ENCODE data around the gene CENATAC. TPM values are rescaled to one million over a fixed set of nuclear protein-coding genes. Genes with fewer than 3 reads are reported as not detected.
"Not testable (repeated sequence)": the region's sequence is repeated elsewhere in the genome, so short reads cannot be mapped to it uniquely, and the experiment has no call there.

The CENATAC gene
- total RNA-seq, 8 experiments from 2014 or later, result 13.0 to 65.0 (median 19.8) TPM

DNA sequence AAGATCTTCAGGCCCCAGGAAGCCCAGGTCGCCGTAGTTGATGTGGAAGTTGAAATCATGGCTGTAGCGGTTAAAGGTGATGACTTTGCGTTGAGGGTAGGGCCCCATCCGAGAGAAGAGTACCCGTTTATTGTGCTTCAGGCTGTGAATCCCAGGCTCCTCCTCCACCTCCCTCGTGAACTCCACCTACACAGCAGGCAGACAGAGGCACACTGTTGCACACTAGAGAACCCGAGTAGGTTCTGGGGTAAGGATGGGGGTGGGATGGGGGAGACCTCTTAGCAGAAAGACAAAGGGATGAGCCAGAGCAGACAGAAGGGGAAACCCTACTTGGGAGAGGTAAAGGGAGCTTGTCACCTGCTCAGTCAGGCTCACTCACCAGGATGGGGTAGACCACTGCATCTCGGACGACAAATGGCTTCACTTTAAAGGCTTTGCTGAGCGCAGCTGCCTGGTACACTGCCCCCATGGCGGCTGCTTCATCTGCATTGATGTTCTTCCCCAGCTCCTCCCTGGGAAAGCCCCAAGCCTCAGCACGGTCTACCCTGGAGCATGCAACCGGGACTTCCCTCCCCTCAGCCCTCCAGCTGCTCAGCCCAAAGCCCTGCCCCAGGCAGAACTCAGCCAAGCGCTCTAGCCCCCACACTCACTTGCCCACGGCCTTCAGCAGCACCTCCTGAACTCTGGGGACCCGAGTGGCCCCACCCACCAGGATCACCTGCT, 53.7 kb downstream of the CENATAC start:
- ATAC-seq (replicated peaks in 6 of 8), result peak in 1 of 8 experiments; percentile 5
- Histone ChIP-seq H3K4me3 (no peak overlapping the region), H3K4me1 (replicated peaks in 1 of 2) (peaks cover 7% of the 10 kb centered on the region in 2 donors), H3K27ac (no peak overlapping the region)
- WGBS, 10 experiments, result 60 to 100% (median 86%) methylated on average over 1 to 5 of the region's 17 CpGs; no CpG with 5 or more reads in 6 of the 10 experiments
- in situ Hi-C loops (cut with MboI; ENCODE audit: low pct_unique_long_range_greater_than_20kb in 2 of 9, low sequenced_read_pairs in 9 of 9, unreplicated experiment in 9 of 9), result no loop called here

DNA sequence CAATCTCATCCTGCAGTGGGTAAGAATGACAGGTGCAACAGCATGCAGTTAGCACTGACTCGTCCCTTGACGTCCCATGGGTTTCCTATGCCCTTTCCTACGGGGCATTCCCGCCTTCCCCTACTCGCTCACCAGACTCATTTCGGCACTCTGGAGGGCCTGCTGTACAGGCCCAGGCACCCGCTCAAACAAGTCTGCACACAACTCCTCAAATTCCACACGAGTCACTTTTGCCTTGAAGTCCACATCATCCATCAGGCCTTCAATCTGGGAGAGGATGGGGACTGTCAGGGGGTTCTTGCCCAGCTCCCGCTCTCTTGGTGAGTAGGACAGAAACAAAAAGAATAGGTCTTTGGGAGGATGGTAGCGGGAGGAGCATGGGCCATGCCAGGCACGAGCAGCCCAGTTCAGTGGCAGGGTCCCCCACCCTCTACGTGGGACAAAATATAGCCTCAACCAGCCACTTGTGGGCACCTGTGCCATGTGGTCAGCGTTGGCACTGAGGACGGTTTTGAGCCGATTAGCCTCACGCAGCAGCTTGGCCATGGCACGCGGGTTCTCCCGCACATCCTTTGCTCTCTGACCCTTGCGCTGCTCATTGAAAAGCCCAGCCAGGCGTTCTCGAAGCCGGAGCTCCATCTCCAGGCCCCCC, 54.4 kb downstream of the CENATAC start:
- no peak overlapping the region for H3K27ac ChIP-seq
- 93 to 100% (median 96%) methylated on average over 6 to 14 of the region's 23 CpGs; no CpG with 5 or more reads in 3 of the 10 experiments for WGBS, 10 experiments
- peaks cover 7% of the 10 kb centered on the region in 2 donors for H3K4me1 ChIP-seq (replicated peaks in 1 of 2)
- in situ Hi-C loops (cut with MboI; ENCODE audit: low pct_unique_long_range_greater_than_20kb in 2 of 9, low sequenced_read_pairs in 9 of 9, unreplicated experiment in 9 of 9), result no loop called here
- H3K4me3 ChIP-seq, result no peak overlapping the region
- no peak for ATAC-seq (replicated peaks in 6 of 8)

DNA sequence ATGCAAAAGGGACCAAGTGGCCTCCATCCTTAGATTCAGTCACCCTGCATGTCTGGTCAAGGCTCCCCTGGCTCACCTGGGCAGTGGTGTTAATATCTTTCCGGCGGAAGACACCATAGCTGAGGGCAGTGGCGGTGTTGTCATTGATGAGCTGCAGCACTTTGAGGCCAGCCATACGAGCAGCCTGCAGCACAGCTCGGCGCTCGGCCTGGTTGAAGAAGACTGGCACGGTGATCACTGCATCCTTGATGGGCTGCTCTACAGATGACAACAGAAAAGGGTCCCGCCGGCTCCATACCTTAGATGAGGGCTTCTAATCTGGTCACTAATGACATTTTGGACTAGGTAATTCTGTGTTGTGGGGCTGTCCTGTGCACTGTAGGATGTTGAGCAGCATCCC, 56.5 kb downstream of the CENATAC start:
- H3K27ac ChIP-seq, result no peak overlapping the region
- no peak overlapping the region for H3K4me3 ChIP-seq
- in situ Hi-C loops (cut with MboI; ENCODE audit: low pct_unique_long_range_greater_than_20kb in 2 of 9, low sequenced_read_pairs in 9 of 9, unreplicated experiment in 9 of 9), result no loop called here
- no peak for ATAC-seq (replicated peaks in 6 of 8)
- WGBS, 10 experiments, result 90 to 100% (median 100%) methylated on average over 2 to 4 of the region's 10 CpGs; no CpG with 5 or more reads in 7 of the 10 experiments
- peaks cover 12 to 13% of the 10 kb centered on the region in 2 donors for H3K4me1 ChIP-seq (replicated peaks in 1 of 2)

DNA sequence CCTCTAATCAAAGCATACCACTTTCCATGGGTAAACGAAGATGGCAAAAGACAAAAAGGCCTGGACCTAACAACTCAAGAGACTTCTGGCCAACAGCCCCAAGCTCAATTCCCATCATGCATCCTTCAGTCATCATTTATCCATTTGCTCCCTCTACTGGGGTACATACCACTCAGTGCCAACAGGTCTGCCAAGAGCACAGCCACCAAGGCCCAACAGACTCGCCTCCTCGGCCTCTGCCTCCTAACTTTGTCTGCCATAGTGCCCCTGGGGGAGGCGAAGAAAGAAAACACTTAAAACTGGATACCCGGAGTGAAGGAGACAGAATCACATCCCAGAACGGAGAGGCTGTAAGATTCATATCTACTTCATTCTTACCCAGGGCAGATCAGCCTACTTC, 58.0 kb downstream of the CENATAC start:
- Histone ChIP-seq H3K27ac (peak overlapping the region in 1 of 2 donors; percentile 87), H3K4me3 (peak overlapping the region; percentile 65 to 91 (median 77)), H3K4me1 (replicated peaks in 1 of 2) (peaks cover 12 to 13% of the 10 kb centered on the region in 2 donors)
- in situ Hi-C loops (cut with MboI; ENCODE audit: low pct_unique_long_range_greater_than_20kb in 2 of 9, low sequenced_read_pairs in 9 of 9, unreplicated experiment in 9 of 9), result no loop called here
- ATAC-seq (replicated peaks in 6 of 8), result no peak
- WGBS, 10 experiments, result 13 to 82% (median 34%) methylated on average over 1 to 6 of the region's 6 CpGs; no CpG with 5 or more reads in 1 of the 10 experiments

DNA sequence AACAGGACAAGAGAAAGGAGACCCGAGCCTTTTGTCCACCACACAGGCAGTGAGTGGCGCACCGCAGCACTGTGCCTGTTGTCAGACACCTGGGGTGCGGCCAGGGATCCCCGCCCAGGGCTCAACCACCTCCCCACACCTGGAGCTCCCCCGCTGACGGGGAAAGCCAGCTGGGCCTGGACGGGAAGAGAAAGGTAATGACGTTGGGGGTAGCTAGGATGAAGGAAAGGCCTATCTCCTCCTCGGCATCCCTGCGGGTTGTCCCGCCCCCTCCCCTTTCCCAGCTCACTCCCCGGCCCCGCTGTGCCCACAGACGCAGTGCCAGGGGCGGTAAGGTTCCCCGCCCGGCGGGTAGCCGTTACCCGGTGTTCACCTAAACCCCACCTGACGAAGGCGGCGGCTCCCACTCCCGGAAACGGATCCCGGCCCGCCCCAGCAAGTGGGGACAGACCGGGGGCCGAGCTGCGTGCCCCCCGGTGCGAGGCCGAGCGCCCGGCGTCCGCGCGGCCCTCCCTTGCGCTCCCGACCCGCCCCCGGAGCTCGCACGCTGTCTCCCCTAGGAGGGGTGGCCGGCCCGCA, 58.6 kb downstream of the CENATAC start:
- in situ Hi-C loops (cut with MboI; ENCODE audit: low pct_unique_long_range_greater_than_20kb in 2 of 9, low sequenced_read_pairs in 9 of 9, unreplicated experiment in 9 of 9), result no loop called here
- H3K4me1 ChIP-seq (replicated peaks in 1 of 2), result peaks cover 12 to 13% of the 10 kb centered on the region in 2 donors
- 0% methylated on average over 1 to 5 of the region's 48 CpGs; no CpG with 5 or more reads in 5 of the 10 experiments for WGBS, 10 experiments
- H3K4me3 ChIP-seq, result peak overlapping the region; percentile 65 to 91 (median 77)
- ATAC-seq (replicated peaks in 6 of 8), result peak; percentile 3 to 17 (median 7)
- peak overlapping the region; percentile 84 to 87 for H3K27ac ChIP-seq

DNA sequence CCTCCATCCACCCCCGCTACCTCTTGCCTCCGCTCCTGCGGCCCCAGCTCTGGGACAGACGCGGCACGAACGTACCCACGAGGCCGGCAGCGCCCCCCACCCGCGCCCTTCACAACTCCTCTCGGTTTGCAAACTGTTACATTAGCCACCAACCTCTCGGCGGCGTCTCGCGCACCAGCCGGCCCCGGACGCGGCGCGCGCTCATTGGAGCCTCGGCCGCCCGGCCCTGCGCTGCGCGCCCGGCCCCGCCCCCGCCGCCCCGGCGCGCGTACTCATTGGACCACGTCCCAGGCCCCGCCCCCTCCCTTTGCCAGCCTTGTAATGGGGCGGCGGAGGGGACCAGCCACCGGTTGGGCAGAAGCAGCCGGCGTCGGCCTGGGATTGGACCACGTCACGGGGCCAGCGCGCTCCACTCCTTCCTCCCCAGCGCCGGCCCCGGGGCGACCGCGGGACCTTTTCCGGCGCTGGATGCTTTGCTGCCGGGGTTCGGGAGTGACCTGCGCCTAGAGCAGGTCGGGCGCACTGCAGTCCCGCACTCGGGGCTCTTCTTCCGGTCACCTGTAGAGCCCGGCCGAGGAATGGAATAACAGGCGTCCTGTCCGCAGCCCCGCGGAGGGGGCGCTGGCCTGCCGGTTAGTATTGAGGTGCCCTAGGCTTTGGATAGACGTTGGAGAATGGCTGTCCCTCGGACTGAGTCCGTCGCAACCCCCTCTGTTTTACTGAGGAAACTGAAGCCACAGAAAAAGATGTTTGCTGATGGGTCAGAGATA, 59.2 kb downstream of the CENATAC start, which contains the start of gene HYOU1:
HYOU1 (minus strand) TSS at position 206 of the 770 bp plus-strand sequence. CDS start 1,045 bp downstream, outside the sequence.
- H3K27ac ChIP-seq, result peak within 1 kb of the TSS; percentile 84 to 87
- H3K4me1 ChIP-seq (replicated peaks in 1 of 2), result peaks cover 12 to 13% of the 10 kb centered on the region in 2 donors
- in situ Hi-C loops (cut with MboI; ENCODE audit: low pct_unique_long_range_greater_than_20kb in 2 of 9, low sequenced_read_pairs in 9 of 9, unreplicated experiment in 9 of 9), result no loop called here
- WGBS, 10 experiments, result 0 to 9% (median 0%) methylated on average over 3 to 10 of the region's 79 CpGs; no CpG with 5 or more reads in 3 of the 10 experiments
- peak within 1 kb of the TSS; percentile 65 to 91 (median 77) for H3K4me3 ChIP-seq
- ATAC-seq (replicated peaks in 6 of 8), result peak; percentile 90 to 96 (median 94)

DNA sequence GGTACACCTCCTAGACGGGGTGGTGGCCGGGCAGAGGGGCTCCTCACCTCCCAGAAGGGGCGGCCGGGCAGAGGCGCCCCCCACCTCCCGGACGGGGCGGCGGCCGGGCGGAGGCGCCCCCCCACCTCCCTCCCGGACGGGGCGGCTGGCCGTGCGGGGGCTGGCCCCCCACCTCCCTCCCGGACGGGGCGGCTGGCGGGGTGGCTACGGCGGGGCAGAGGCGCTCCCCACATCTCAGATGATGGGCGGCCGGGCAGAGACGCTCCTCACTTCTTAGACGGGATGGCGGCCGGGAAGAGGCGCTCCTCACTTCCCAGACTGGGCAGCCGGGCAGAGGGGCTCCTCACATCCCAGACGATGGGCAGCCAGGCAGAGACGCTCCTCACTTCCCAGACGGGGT, 61.2 kb downstream of the CENATAC start:
- H3K4me3 ChIP-seq; H3K27ac ChIP-seq; in situ Hi-C loops (cut with MboI; ENCODE audit: low pct_unique_long_range_greater_than_20kb in 2 of 9, low sequenced_read_pairs in 9 of 9, unreplicated experiment in 9 of 9); ATAC-seq (replicated peaks in 6 of 8): not testable (repeated sequence)
- WGBS, 10 experiments, result no CpG with 5 or more reads among the region's 35 CpGs
- H3K4me1 ChIP-seq (replicated peaks in 1 of 2), result peaks cover 12 to 13% of the 10 kb centered on the region in 2 donors

DNA sequence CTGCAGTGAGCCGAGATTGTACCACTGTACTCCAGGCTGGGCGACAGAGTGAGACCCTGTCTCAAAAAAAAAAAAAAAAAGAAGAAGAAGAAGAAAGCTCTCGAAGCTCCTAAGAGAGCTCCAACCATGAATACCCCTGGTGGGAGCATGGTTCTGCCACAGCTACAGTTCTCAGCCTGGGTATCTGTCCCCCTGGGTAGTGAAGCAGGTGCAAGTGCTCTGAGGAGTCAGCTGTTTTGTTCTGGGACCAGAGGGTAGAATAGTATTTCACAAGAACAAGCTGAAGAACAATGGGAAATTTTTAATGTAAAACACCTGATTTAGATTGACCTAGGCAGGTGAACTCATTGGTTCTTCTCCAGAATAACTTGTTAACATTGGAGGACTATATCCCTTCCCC, 63.3 kb downstream of the CENATAC start:
- no peak for ATAC-seq (replicated peaks in 6 of 8)
- in situ Hi-C loops (cut with MboI; ENCODE audit: low pct_unique_long_range_greater_than_20kb in 2 of 9, low sequenced_read_pairs in 9 of 9, unreplicated experiment in 9 of 9), result no loop called here
- WGBS, 10 experiments, result 60 to 100% (median 95%) methylated on average over 1 to 3 of the region's 3 CpGs; no CpG with 5 or more reads in 6 of the 10 experiments
- H3K27ac ChIP-seq, result no peak overlapping the region
- H3K4me3 ChIP-seq, result no peak overlapping the region
- H3K4me1 ChIP-seq (replicated peaks in 1 of 2), result peaks cover 5 to 6% of the 10 kb centered on the region in 2 donors

DNA sequence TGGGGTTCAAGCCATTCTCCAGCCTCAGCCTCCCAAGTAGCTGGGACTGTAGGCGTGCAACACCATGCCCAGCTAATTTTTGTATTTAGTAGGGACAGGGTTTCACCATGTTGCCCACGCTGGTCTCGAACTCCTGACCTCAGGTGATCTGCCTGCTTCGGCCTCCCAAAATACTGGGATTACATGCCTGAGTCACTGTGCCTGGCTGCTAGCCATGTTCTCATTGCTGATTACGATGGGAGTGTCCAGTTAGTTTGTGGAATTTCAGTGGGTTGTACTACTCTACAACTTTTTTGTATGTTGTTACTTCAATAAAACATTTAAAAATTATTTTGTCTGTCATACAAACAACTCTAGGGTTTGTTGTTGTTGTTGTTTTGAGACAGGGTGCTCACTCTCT, 64.8 kb downstream of the CENATAC start:
- Histone ChIP-seq H3K4me1 (replicated peaks in 1 of 2) (peaks cover 6 to 10% of the 10 kb centered on the region in 2 donors), H3K27ac (no peak overlapping the region), H3K4me3 (no peak overlapping the region)
- in situ Hi-C loops (cut with MboI; ENCODE audit: low pct_unique_long_range_greater_than_20kb in 2 of 9, low sequenced_read_pairs in 9 of 9, unreplicated experiment in 9 of 9), result no loop called here
- 31 to 100% (median 67%) methylated on average over 1 to 5 of the region's 5 CpGs; no CpG with 5 or more reads in 5 of the 10 experiments for WGBS, 10 experiments
- peak in 2 of 8 experiments; percentile 13 to 14 for ATAC-seq (replicated peaks in 6 of 8)

DNA sequence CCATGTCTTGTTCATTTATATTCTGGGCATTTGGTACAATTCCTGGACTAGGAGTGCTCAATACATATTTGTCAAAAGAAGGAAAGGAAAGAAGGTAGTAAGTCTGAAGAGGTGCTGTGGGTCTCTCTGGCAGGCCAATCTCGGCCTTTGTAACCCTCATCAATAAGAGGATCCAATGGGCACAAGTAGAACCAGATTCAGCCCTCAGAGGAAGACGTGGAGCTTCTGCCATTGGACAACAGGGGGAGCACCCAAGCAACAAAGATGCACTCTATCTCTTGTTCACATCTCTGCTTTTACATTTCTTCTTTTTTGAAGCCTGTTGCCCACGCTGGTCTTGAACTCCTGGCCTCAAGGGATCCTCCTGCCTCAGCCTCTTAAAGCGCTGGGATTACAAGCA, 67.4 kb downstream of the CENATAC start:
- ATAC-seq (replicated peaks in 6 of 8), result no peak
- peaks cover 6 to 9% of the 10 kb centered on the region in 2 donors for H3K4me1 ChIP-seq (replicated peaks in 1 of 2)
- H3K27ac ChIP-seq, result no peak overlapping the region
- in situ Hi-C loops (cut with MboI; ENCODE audit: low pct_unique_long_range_greater_than_20kb in 2 of 9, low sequenced_read_pairs in 9 of 9, unreplicated experiment in 9 of 9), result no loop called here
- 0 to 100% (median 58%) methylated on average over 1 to 4 of the region's 4 CpGs; no CpG with 5 or more reads in 3 of the 10 experiments for WGBS, 10 experiments
- H3K4me3 ChIP-seq, result no peak overlapping the region

Data from motor neuron (in vitro differentiated cells).